GM12878 (cell line): ENCODE results near the gene ACAD11. TPM values are rescaled to one million over a fixed set of nuclear protein-coding genes. Genes with fewer than 3 reads are reported as not detected.

Source experiments
- ATAC-seq: fragments of 200-7000 bp; cut with Tn5 transposase; 3 replicates; pipeline ENCODE4 v1.9.1; 2020; ENCODE audit warnings: mild to moderate bottlenecking, moderate library complexity
- BruUV-seq: library from RNA; stranded (reverse); fragments of 400-500 nt; replicated peaks from 2 replicates; lab custom pipeline; 2021; lab: Mats Ljungman, UMichigan
- CTCF ChIA-PET: fragments of 300-600 bp; sonication (Branson Sonifier 250); formaldehyde crosslinking; extraction: SDS; loops from one replicate; lab custom pipeline; 2021; ENCODE audit warnings: inconsistent platforms; lab: Yijun Ruan, JAX
- POLR2A ChIA-PET: fragments of 350-600 bp; formaldehyde crosslinking; extraction: SDS; loops from one replicate; lab custom pipeline; 2021; ENCODE audit warnings: inconsistent platforms; lab: Charles Lee
- RAD21 ChIA-PET: fragments of 300-600 bp; sonication (Branson Sonifier 250); formaldehyde crosslinking; loops from one replicate; lab custom pipeline; 2023; ENCODE audit warnings: antibody characterized with exemption; ENCODE audit not compliant: unreplicated experiment; lab: Charles Lee
- SMC1A ChIA-PET: fragments of 300-600 bp; sonication (Branson Sonifier 250); formaldehyde crosslinking; loops from one replicate; lab custom pipeline; 2023; ENCODE audit not compliant: unreplicated experiment, uncharacterized antibody; lab: Charles Lee
- DNase-seq: peaks from one replicate; pipeline ENCODE4 v3.0.0-alpha.2; 2011; ENCODE audit warnings: low read depth, low spot score
- FAIRE-seq: peaks from 3 replicates; lab custom pipeline; 2011; peaks lifted over from hg19 to GRCh38; lab: Jason Lieb, UNC
- H2AFZ ChIP-seq: 2 replicates; pipeline ENCODE4 v1.6.0; 2011; ENCODE audit warnings: low read depth, low read length, control low read depth; ENCODE audit not compliant: control insufficient read depth
- H3K27ac ChIP-seq: 2 replicates; pipeline ENCODE4 v1.5.1; 2011; ENCODE audit warnings: control low read depth; ENCODE audit not compliant: control insufficient read depth, insufficient read depth
- H3K27me3 ChIP-seq, 2 experiments: replicated peaks in 1 of 2; 2 replicates each; pipeline versions ENCODE4 v1.6.0 to v1.6.1; 2011; ENCODE audit warnings: low read length in 1 of 2; ENCODE audit not compliant: control insufficient read depth in 2 of 2, insufficient read depth in 2 of 2
- H3K36me3 ChIP-seq, 2 experiments: 2 replicates each; pipeline ENCODE4 v1.5.1; 2011; ENCODE audit warnings: low read length in 1 of 2; ENCODE audit not compliant: control insufficient read depth in 2 of 2, insufficient read depth in 2 of 2
- H3K4me1 ChIP-seq: 2 replicates; pipeline ENCODE4 v1.6.1; 2011; ENCODE audit warnings: mild to moderate bottlenecking, low read length, moderate library complexity, mixed read lengths; ENCODE audit not compliant: control insufficient read depth, insufficient read depth
- H3K4me2 ChIP-seq: 2 replicates; pipeline ENCODE4 v1.6.0; 2011; ENCODE audit warnings: control low read depth; ENCODE audit not compliant: control insufficient read depth, insufficient read depth
- H3K4me3 ChIP-seq: fragments of 200-600 bp; sonication (generic); 2 replicates; pipeline ENCODE4 v1.5.1; 2016
- H3K79me2 ChIP-seq: 2 replicates; pipeline ENCODE4 v1.6.0; 2011; ENCODE audit warnings: low read length; ENCODE audit not compliant: control insufficient read depth, insufficient read depth
- H3K9ac ChIP-seq: 2 replicates; pipeline ENCODE4 v1.8.0; 2011; ENCODE audit warnings: low read length, control low read depth, mixed read lengths; ENCODE audit not compliant: control insufficient read depth, insufficient read depth
- H3K9me3 ChIP-seq: replicated peaks from 3 replicates; pipeline ENCODE4 v1.5.1; 2011; ENCODE audit warnings: mild to moderate bottlenecking, low read length; ENCODE audit not compliant: control insufficient read depth, insufficient read depth
- H4K20me1 ChIP-seq: 2 replicates; pipeline ENCODE4 v1.6.0; 2011; ENCODE audit not compliant: control insufficient read depth, insufficient read depth
- BCL3 ChIP-seq: IDR thresholded peaks from 2 replicates; pipeline ENCODE4 v1.6.1; 2011; ENCODE audit warnings: borderline replicate concordance, low read depth, mild to moderate bottlenecking, moderate library complexity, low read length; ENCODE audit not compliant: insufficient read depth, poor library complexity, severe bottlenecking
- BMI1 ChIP-seq: fragments of 450-650 bp; IDR thresholded peaks from 2 replicates; pipeline ENCODE4 v1.6.1; 2016; ENCODE audit warnings: mild to moderate bottlenecking, moderate library complexity, borderline replicate concordance
- EGR1 ChIP-seq, 2 experiments: IDR thresholded peaks; 1 replicate in 1 of 2; 2 replicates in 1 of 2; pipeline ENCODE4 v1.6.1; 2011 to 2012; ENCODE audit warnings: low read depth in 2 of 2, low read length in 2 of 2, borderline replicate concordance in 1 of 2, mild to moderate bottlenecking in 1 of 2, moderate library complexity in 1 of 2
- EZH2 ChIP-seq: IDR thresholded peaks from 2 replicates; pipeline ENCODE4 v1.6.1; 2012; ENCODE audit warnings: low read depth, mild to moderate bottlenecking, control low read depth, inconsistent platforms, low read length, borderline replicate concordance; ENCODE audit not compliant: control insufficient read depth
- FOS ChIP-seq: IDR thresholded peaks from 3 replicates; pipeline ENCODE4 v1.6.1; 2011; ENCODE audit warnings: borderline replicate concordance; ENCODE audit not compliant: insufficient read length; ENCODE audit errors: extremely low read depth
- FOXK2 ChIP-seq: fragments of 450-650 bp; IDR thresholded peaks from 2 replicates; pipeline ENCODE4 v1.6.1; 2017; ENCODE audit warnings: mild to moderate bottlenecking, moderate library complexity
- MAX ChIP-seq: IDR thresholded peaks from 2 replicates; pipeline ENCODE4 v1.6.1; 2012; ENCODE audit warnings: low read depth, low read length, improper control_type of control experiment
- NFXL1 ChIP-seq: fragments of 450-650 bp; IDR thresholded peaks from 2 replicates; pipeline ENCODE4 v1.6.1; 2017; ENCODE audit warnings: antibody characterized with exemption, mild to moderate bottlenecking, borderline replicate concordance
- PAX8 ChIP-seq: fragments of 450-650 bp; IDR thresholded peaks from 2 replicates; pipeline ENCODE4 v1.6.1; 2017; ENCODE audit warnings: mild to moderate bottlenecking, moderate library complexity
- PKNOX1 ChIP-seq: fragments of 450-650 bp; IDR thresholded peaks from 2 replicates; pipeline ENCODE4 v1.6.1; 2016; ENCODE audit warnings: mild to moderate bottlenecking
- PML ChIP-seq: IDR thresholded peaks from 2 replicates; pipeline ENCODE4 v1.6.1; 2012; ENCODE audit warnings: low read length, inconsistent platforms
- RB1 ChIP-seq: fragments of 450-650 bp; formaldehyde crosslinking; IDR thresholded peaks from 2 replicates; pipeline ENCODE4 v1.6.1; 2017; ENCODE audit warnings: mild to moderate bottlenecking, borderline replicate concordance
- SPI1 ChIP-seq: IDR thresholded peaks from 2 replicates; pipeline ENCODE4 v1.6.1; 2011; ENCODE audit warnings: low read depth, mild to moderate bottlenecking, low read length, moderate library complexity, borderline replicate concordance; ENCODE audit not compliant: insufficient read depth
- ZNF687 ChIP-seq: fragments of 450-650 bp; IDR thresholded peaks from 2 replicates; pipeline ENCODE4 v1.6.1; 2017; ENCODE audit warnings: mild to moderate bottlenecking, moderate library complexity
- WGBS: methylation state at CpG from one replicate; pipeline ENCODE4 v1.1.6; 2016; ENCODE audit warnings: low lambda C conversion rate; ENCODE audit not compliant: insufficient replicate concordance, insufficient coverage; ENCODE audit errors: missing lambda C conversion rate; 5-methylcytosine and 5-hydroxymethylcytosine counted together
- in situ Hi-C: fragments of 300-500 bp; cut with MboI; formaldehyde crosslinking; loops from 9 replicates; pipeline ENCODE4 v1.14.3; 2018; ENCODE audit warnings: mixed read lengths
- intact Hi-C: fragments of 100-400 bp; cut with micrococcal nuclease; formaldehyde crosslinking; loops from one replicate; pipeline ENCODE4 v1.14.2; 2022; ENCODE audit not compliant: unreplicated experiment
- polyA plus RNA-seq, 11 experiments: library from polyadenylated mRNA; depleted of rRNA in 4 of 11; unstranded in 6 of 11; stranded (reverse) in 5 of 11; fragments of >200 nt; fragmentation: Nextera tagmentation in 4 of 11; fragmentation: Illumina TruSeq in 1 of 11; extraction: Ambion mirVana in 4 of 11; extraction: Trizol in 1 of 11; gene quantifications; 1 replicate in 1 of 11; 2 replicates in 10 of 11; pipeline versions ENCODE4 v1.2.1 to v1.2.3, GENCODE V29; 2011 to 2016; ENCODE audit warnings: inconsistent platforms in 2 of 11, missing spikeins in 2 of 11, low read depth in 1 of 11
- total RNA-seq, 4 experiments: library from RNA; depleted of rRNA in 3 of 4; stranded (reverse); fragments of >200 nt in 3 of 4; fragmentation: Illumina TruSeq in 1 of 4; extraction: Trizol in 1 of 4; gene quantifications; 2 replicates each; pipeline versions ENCODE4 v1.2.1 to v1.2.3, GENCODE V29; 2013 to 2021

The ACAD11 gene
- total and polyA plus RNA-seq, 10 of the 15 experiments (the other 5 are each of a cell fraction or from before 2014, with no cell fraction given), result 2.4 to 15.9 (median 10.4) TPM

- no peak overlapping the region for H3K4me2 ChIP-seq
Observed at GRCh38 chr3:132561003-132561402, 98.6 kb downstream of the ACAD11 start.

More at GRCh38 chr3:132561003-132561402, 98.6 kb downstream of the ACAD11 start:
- Histone ChIP-seq H3K4me1 (no peaks in the 10 kb centered on the region), H3K9ac (no peak overlapping the region), H3K27ac (no peak overlapping the region), H3K9me3 (no peaks in the 10 kb centered on the region), H3K79me2 (no peaks in the 10 kb centered on the region), H4K20me1 (no peaks in the 10 kb centered on the region), H3K27me3 (no peaks in the 10 kb centered on the region), H2AFZ (no peak overlapping the region), H3K36me3 (no peaks in the 10 kb centered on the region), H3K4me3 (no peak overlapping the region)
- no peak for ATAC-seq
- RAD21 ChIA-PET, result no interaction called here
- DNase-seq, result no peak
- FAIRE-seq, result no peak
- WGBS, result 96% methylated on average over 4 of the region's 4 CpGs
- in situ Hi-C loops (no loop called here), intact Hi-C loops (no loop called here)
- CTCF ChIA-PET, result no interaction called here
- POLR2A ChIA-PET, result no interaction called here
- SMC1A ChIA-PET, result no interaction called here
- BruUV-seq, result no TSS peak
- TF ChIP-seq EZH2, result no peak
- no peak for TF ChIP-seq ZNF687
- no peak for TF ChIP-seq BCL3
- TF ChIP-seq BMI1, result no peak
- TF ChIP-seq PAX8, result no peak
- TF ChIP-seq RB1, result no peak
- no peak for TF ChIP-seq FOS
- no peak for TF ChIP-seq PKNOX1
- TF ChIP-seq NFXL1, result no peak
- no peak for TF ChIP-seq SPI1
- TF ChIP-seq MAX, result no peak
- TF ChIP-seq FOXK2, result no peak
- no peak for TF ChIP-seq EGR1 (IDR thresholded peaks at IDR 0.05; ENCODE audit: borderline replicate concordance in 1 of 2, low read depth in 2 of 2, low read length in 2 of 2)
- TF ChIP-seq PML, result no peak
